Urinary bladder (tissue), 4 donors: ENCODE measurements around the gene THRA. TPM values are rescaled to one million over a fixed set of nuclear protein-coding genes. Genes with fewer than 3 reads are reported as not detected.
A peak's percentile ranks its signal among the peaks of the same experiment; 100 is the strongest.

Experiments
- DNase-seq: peaks from one replicate; pipeline ENCODE4 v3.0.0-alpha.2; 2015; ENCODE audit errors: extremely low spot score
- H3K27ac ChIP-seq: one replicate; pipeline ENCODE4 v1.5.1; 2013; ENCODE audit warnings: low read depth, mild to moderate bottlenecking, moderate library complexity
- H3K36me3 ChIP-seq: one replicate; pipeline ENCODE4 v1.6.1; 2013; ENCODE audit warnings: mild to moderate bottlenecking, moderate library complexity; ENCODE audit not compliant: insufficient read depth
- H3K4me1 ChIP-seq: one replicate; pipeline ENCODE4 v1.6.1; 2013; ENCODE audit warnings: mild to moderate bottlenecking, moderate library complexity; ENCODE audit not compliant: insufficient read depth
- H3K4me3 ChIP-seq: one replicate; pipeline ENCODE4 v1.5.1; 2013; ENCODE audit warnings: low read depth, low read length
- WGBS: extraction: QIAGEN DNeasy Blood & Tissue Kit; methylation state at CpG from one replicate; pipeline ENCODE4 v1.1.7; 2013; 5-methylcytosine and 5-hydroxymethylcytosine counted together
- polyA plus RNA-seq: library from polyadenylated mRNA; stranded (reverse); fragments of 200-250 nt; gene quantifications from one replicate; pipeline ENCODE4 v1.2.3, GENCODE V29; 2013
- total RNA-seq: library from RNA; depleted of rRNA; stranded (reverse); fragments of >200 nt; gene quantifications from one replicate; pipeline ENCODE4 v1.2.3, GENCODE V29; 2014
- donor health status: healthy with polysubstance abuse.
- donor health status: healthy.

The THRA gene
- total and polyA plus RNA-seq, 2 donors = 35.5 to 76.3 TPM

- Histone ChIP-seq H3K4me3 (peak overlapping the region; percentile 83), H3K4me1 (peaks cover 2% of the 10 kb centered on the region), H3K36me3 (no peaks in the 10 kb centered on the region), H3K27ac (peak overlapping the region; percentile 92)
- no peak for DNase-seq
- WGBS = 3% methylated on average over 31 of the region's 31 CpGs
Observed at GRCh38 chr17:40099619-40100418, 37.1 kb downstream of the THRA start.

GRCh38 chr17:40100419-40100668, 37.6 kb downstream of the THRA start, which contains the start of gene NR1D1:
TSS of gene NR1D1 (minus strand) at chr17:40100589. CDS start at chr17:40100094, 495 bp downstream.
- Histone ChIP-seq H3K4me1 (peaks cover 2% of the 10 kb centered on the region), H3K36me3 (no peaks in the 10 kb centered on the region), H3K4me3 (peak within 1 kb of the TSS; percentile 83), H3K27ac (peak within 1 kb of the TSS; percentile 92)
- under 1% methylated on average over 16 of the region's 16 CpGs for WGBS
- no peak for DNase-seq

- DNase-seq = peak; percentile 88
- H3K4me1 ChIP-seq = peaks cover 2% of the 10 kb centered on the region
- 2% methylated on average over 25 of the region's 25 CpGs for WGBS
- H3K36me3 ChIP-seq = no peaks in the 10 kb centered on the region
- H3K4me3 ChIP-seq = peak overlapping the region; percentile 83
- H3K27ac ChIP-seq = peak overlapping the region; percentile 92
Observed at GRCh38 chr17:40100669-40101366, 38.1 kb downstream of the THRA start.

GRCh38 chr17:40101367-40102210, 38.8 kb downstream of the THRA start:
- peak overlapping the region; percentile 83 for H3K27ac ChIP-seq
- no peak overlapping the region for H3K4me3 ChIP-seq
- peaks cover 2% of the 10 kb centered on the region for H3K4me1 ChIP-seq
- WGBS = 74% methylated on average over 16 of the region's 16 CpGs
- H3K36me3 ChIP-seq = no peaks in the 10 kb centered on the region
- no peak for DNase-seq

- DNase-seq = no peak
- no peak overlapping the region for H3K4me3 ChIP-seq
- H3K4me1 ChIP-seq = peaks cover 2% of the 10 kb centered on the region
- H3K27ac ChIP-seq = peak overlapping the region; percentile 65
- no peaks in the 10 kb centered on the region for H3K36me3 ChIP-seq
- 42% methylated on average over 3 of the region's 3 CpGs for WGBS
Observed at GRCh38 chr17:40103071-40103661, 40.4 kb downstream of the THRA start.

- 31% methylated on average over 2 of the region's 2 CpGs for WGBS
- H3K4me1 ChIP-seq = peaks cover 2% of the 10 kb centered on the region
- no peak overlapping the region for H3K4me3 ChIP-seq
- H3K36me3 ChIP-seq = no peaks in the 10 kb centered on the region
- DNase-seq = no peak
- peak overlapping the region; percentile 25 for H3K27ac ChIP-seq
Observed at GRCh38 chr17:40103688-40104087, 40.9 kb downstream of the THRA start.

GRCh38 chr17:40104594-40105486, 42.1 kb downstream of the THRA start:
- Histone ChIP-seq H3K4me3 (no peak overlapping the region), H3K27ac (peak overlapping the region; percentile 85), H3K4me1 (peaks cover 2% of the 10 kb centered on the region), H3K36me3 (no peaks in the 10 kb centered on the region)
- no peak for DNase-seq
- 27% methylated on average over 3 of the region's 3 CpGs for whole genome bisulfite sequencing

- Histone ChIP-seq H3K4me3 (no peak overlapping the region), H3K36me3 (no peaks in the 10 kb centered on the region), H3K4me1 (peaks cover 2% of the 10 kb centered on the region), H3K27ac (peak overlapping the region; percentile 85)
- 78% methylated on average over 5 of the region's 5 CpGs for WGBS
- DNase-seq = no peak
Observed at GRCh38 chr17:40105861-40106759, 43.3 kb downstream of the THRA start.

- H3K27ac ChIP-seq = peak overlapping the region; percentile 96
- H3K4me3 ChIP-seq = no peak overlapping the region
- peaks cover 2% of the 10 kb centered on the region for H3K4me1 ChIP-seq
- no peak for DNase-seq
- 16% methylated on average over 20 of the region's 20 CpGs for WGBS
- no peaks in the 10 kb centered on the region for H3K36me3 ChIP-seq
Observed at GRCh38 chr17:40106760-40107521, 44.2 kb downstream of the THRA start.

- Histone ChIP-seq H3K4me3 (no peak overlapping the region), H3K36me3 (no peaks in the 10 kb centered on the region), H3K4me1 (peaks cover 2% of the 10 kb centered on the region), H3K27ac (peak overlapping the region; percentile 96)
- WGBS = 22% methylated on average over 5 of the region's 5 CpGs
- DNase-seq = no peak
Observed at GRCh38 chr17:40107522-40108174, 44.9 kb downstream of the THRA start.
